PC-3 (cell line): ENCODE data around the gene TM9SF1. TPM values are rescaled to one million over a fixed set of nuclear protein-coding genes. Genes with fewer than 3 reads are reported as not detected.

Experiments used
- ATAC-seq: fragments of 200-7000 bp; cut with Tn5 transposase; 2 replicates; pipeline ENCODE4 v1.9.1; 2020; ENCODE audit warnings: mild to moderate bottlenecking, moderate library complexity
- BruUV-seq: library from RNA; stranded (reverse); fragments of 400-500 nt; replicated peaks from 2 replicates; lab custom pipeline; 2021; lab: Mats Ljungman, UMichigan
- CTCF ChIA-PET: fragments of 300-600 bp; sonication (Branson Sonifier 250); formaldehyde crosslinking; loops from one replicate; lab custom pipeline; 2022; ENCODE audit warnings: antibody characterized with exemption; lab: Charles Lee
- POLR2A ChIA-PET: fragments of 300-600 bp; sonication (Branson Sonifier 250); formaldehyde crosslinking; loops from one replicate; lab custom pipeline; 2022; ENCODE audit warnings: antibody characterized with exemption; ENCODE audit not compliant: unreplicated experiment; lab: Charles Lee
- DNase-seq: peaks from one replicate; pipeline ENCODE4 v3.0.0-alpha.2; 2015
- H2AFZ ChIP-seq: fragments of 300-600 bp; sonication (generic); 2 replicates; pipeline ENCODE4 v1.6.0; 2016; ENCODE audit warnings: antibody characterized with exemption, low read length
- H3F3A ChIP-seq: fragments of 300-600 bp; sonication (generic); one replicate; pipeline ENCODE4 v1.6.0; 2017; ENCODE audit warnings: antibody characterized with exemption, low read length, control low read depth, mild to moderate bottlenecking; ENCODE audit not compliant: unreplicated experiment
- H3K27ac ChIP-seq: fragments of 300-600 bp; sonication (generic); 2 replicates; pipeline ENCODE4 v1.5.1; 2016; ENCODE audit warnings: mild to moderate bottlenecking, low read length
- H3K27me3 ChIP-seq: fragments of 300-600 bp; sonication (generic); 2 replicates; pipeline ENCODE4 v1.6.1; 2016; ENCODE audit warnings: low read length, mixed read lengths
- H3K36me3 ChIP-seq: fragments of 300-600 bp; sonication (generic); 2 replicates; pipeline ENCODE4 v1.6.1; 2016; ENCODE audit warnings: low read depth, mixed run types, low read length, mixed read lengths
- H3K4me1 ChIP-seq: fragments of 300-600 bp; sonication (generic); 2 replicates; pipeline ENCODE4 v1.5.1; 2016; ENCODE audit warnings: low read length; ENCODE audit not compliant: insufficient read depth
- H3K4me2 ChIP-seq: fragments of 300-600 bp; sonication (generic); 2 replicates; pipeline ENCODE4 v1.6.0; 2016; ENCODE audit warnings: low read length
- H3K4me3 ChIP-seq: fragments of 300-600 bp; sonication (generic); 2 replicates; pipeline ENCODE4 v1.5.1; 2016; ENCODE audit warnings: mild to moderate bottlenecking, low read length, mixed read lengths
- H3K79me2 ChIP-seq: fragments of 300-600 bp; sonication (generic); 2 replicates; pipeline ENCODE4 v1.6.1; 2017; ENCODE audit warnings: low read length, mixed read lengths
- H3K9ac ChIP-seq: fragments of 300-600 bp; sonication (generic); 2 replicates; pipeline ENCODE4 v1.6.0; 2016; ENCODE audit warnings: mild to moderate bottlenecking, low read length
- H3K9me2 ChIP-seq: fragments of 300-600 bp; sonication (generic); replicated peaks from 2 replicates; pipeline ENCODE4 v1.6.1; 2016; ENCODE audit warnings: mixed run types, low read length, mixed read lengths
- H3K9me3 ChIP-seq: fragments of 300-600 bp; sonication (generic); 2 replicates; pipeline ENCODE4 v1.6.1; 2016; ENCODE audit warnings: low read length, mixed read lengths
- H4K20me1 ChIP-seq: fragments of 300-600 bp; sonication (generic); 2 replicates; pipeline ENCODE4 v1.6.1; 2016; ENCODE audit warnings: low read length, mixed read lengths
- EZH2 ChIP-seq: fragments of 300-600 bp; sonication (generic); IDR thresholded peaks from one replicate; pipeline ENCODE4 v1.6.1; 2017; ENCODE audit warnings: antibody characterized with exemption, mild to moderate bottlenecking, low read length; ENCODE audit not compliant: unreplicated experiment
- EZH2phosphoT487 ChIP-seq: fragments of 300-600 bp; sonication (generic); IDR thresholded peaks from 2 replicates; pipeline ENCODE4 v1.6.1; 2018; ENCODE audit warnings: mild to moderate bottlenecking, antibody characterized with exemption, low read length, borderline replicate concordance
- intact Hi-C: fragments of 100-400 bp; cut with micrococcal nuclease; formaldehyde crosslinking; loops from 2 replicates; pipeline ENCODE4 v1.9.0; 2023
- total RNA-seq: library from RNA; depleted of rRNA; stranded (reverse); fragments of >200 nt; gene quantifications from 2 replicates; pipeline ENCODE4 v1.2.3, GENCODE V29; 2014
- TF ChIP-seq, protein P1 (sequence below): fragments of 300-600 bp; sonication (generic); conservative IDR thresholded peaks from 2 replicates; pipeline ENCODE4 v1.5.1; 2017; ENCODE audit warnings: antibody characterized with exemption, low read depth, mild to moderate bottlenecking, low read length

The TM9SF1 gene
- total RNA-seq, 1 experiment from 2014 or later, result 52.1 TPM

DNA sequence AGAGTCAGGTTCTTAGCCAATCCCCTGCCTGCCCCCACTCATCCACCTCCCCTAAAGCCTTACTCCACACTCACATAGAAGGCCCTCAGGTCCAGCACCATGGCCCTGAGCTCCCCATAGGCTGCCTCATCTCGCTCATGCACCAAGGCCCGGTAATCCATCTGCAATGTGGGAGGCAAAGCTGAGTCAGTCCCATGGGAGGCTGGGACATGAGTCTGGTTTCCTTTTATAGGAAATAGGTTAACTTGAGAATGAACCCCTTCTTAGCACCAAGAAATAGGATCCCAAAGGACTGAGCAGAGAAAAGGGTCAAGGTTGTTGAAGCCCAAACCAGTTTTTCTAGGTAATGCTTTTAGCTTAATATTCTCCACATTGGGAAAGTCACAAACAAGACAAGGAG is 51.7 kb downstream of the TM9SF1 start:
- H4K20me1 ChIP-seq, result no peaks in the 10 kb centered on the region
- intact Hi-C loops, result no loop called here
- peaks cover 11% of the 10 kb centered on the region; the same call in 1 of the 2 replicates for H3K36me3 ChIP-seq
- H3K9me3 ChIP-seq, result no peaks in the 10 kb centered on the region
- ATAC-seq, result no peak
- no peak overlapping the region for H3K4me2 ChIP-seq
- H2AFZ ChIP-seq, result no peak overlapping the region
- TF ChIP-seq EZH2phosphoT487 (no peak), EZH2 (no peak)
- TF ChIP-seq, protein P1, sequence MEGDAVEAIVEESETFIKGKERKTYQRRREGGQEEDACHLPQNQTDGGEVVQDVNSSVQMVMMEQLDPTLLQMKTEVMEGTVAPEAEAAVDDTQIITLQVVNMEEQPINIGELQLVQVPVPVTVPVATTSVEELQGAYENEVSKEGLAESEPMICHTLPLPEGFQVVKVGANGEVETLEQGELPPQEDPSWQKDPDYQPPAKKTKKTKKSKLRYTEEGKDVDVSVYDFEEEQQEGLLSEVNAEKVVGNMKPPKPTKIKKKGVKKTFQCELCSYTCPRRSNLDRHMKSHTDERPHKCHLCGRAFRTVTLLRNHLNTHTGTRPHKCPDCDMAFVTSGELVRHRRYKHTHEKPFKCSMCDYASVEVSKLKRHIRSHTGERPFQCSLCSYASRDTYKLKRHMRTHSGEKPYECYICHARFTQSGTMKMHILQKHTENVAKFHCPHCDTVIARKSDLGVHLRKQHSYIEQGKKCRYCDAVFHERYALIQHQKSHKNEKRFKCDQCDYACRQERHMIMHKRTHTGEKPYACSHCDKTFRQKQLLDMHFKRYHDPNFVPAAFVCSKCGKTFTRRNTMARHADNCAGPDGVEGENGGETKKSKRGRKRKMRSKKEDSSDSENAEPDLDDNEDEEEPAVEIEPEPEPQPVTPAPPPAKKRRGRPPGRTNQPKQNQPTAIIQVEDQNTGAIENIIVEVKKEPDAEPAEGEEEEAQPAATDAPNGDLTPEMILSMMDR, result no peak
- ChIA-PET CTCF (no interaction called here), POLR2A (no interaction called here)
- H3K4me1 ChIP-seq, result peaks cover 26% of the 10 kb centered on the region
- no peak overlapping the region for H3K4me3 ChIP-seq
- no peak for DNase-seq
- H3K27ac ChIP-seq, result no peak overlapping the region
- peaks cover 59% of the 10 kb centered on the region for H3K79me2 ChIP-seq
- H3K27me3 ChIP-seq, result no peaks in the 10 kb centered on the region
- no TSS peak for BruUV-seq
- H3F3A ChIP-seq, result no peaks in the 10 kb centered on the region
- no peaks in the 10 kb centered on the region for H3K9me2 ChIP-seq
- no peak overlapping the region for H3K9ac ChIP-seq

DNA sequence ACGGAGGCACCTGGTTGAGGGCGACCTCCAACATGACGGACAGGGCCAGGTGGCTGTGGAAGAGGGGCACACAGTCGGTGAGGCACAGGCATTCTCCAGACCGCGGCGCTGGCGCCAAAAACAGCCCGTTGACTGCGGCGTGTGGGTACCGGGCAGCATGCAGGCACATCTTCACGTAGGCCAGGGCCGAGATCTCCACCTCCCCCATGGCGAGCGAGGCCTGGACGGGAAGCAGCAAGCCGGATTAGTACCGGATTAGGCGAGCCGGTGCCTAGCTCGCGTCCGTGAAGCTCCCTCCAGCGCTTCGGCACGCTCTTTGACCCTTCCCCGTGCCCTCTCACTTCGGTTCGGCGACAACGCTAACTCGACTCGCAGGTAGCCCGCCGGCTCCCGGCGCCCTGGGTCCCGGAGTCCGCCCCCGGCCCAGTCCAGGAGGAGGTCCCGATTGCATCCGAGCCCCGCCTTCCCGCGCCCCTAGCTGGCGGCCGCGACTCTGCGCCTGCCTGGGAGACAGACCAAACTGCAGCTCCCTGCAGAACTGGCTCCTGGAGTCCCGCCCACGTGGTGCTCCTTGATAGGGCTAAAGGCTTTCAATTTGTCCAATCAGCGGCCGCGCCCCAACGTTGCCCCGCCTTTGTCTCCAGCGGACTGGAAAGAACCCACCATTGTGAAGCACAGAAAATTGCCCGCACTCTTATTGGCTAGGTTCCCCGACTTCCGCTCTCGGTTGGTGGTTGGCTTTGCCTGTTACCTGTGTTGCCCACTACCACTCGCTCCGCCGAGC is 54.0 kb downstream of the TM9SF1 start, which contains the start of gene EMC9:
Gene EMC9, minus strand, starts transcription at position 495 of the 784 bp plus-strand sequence. Its CDS starts 287 bp downstream, at position 208.
- no peak for TF ChIP-seq EZH2phosphoT487
- TF ChIP-seq, protein P1, result no peak
- no peak for TF ChIP-seq EZH2
- peak within 1 kb of the TSS; percentile 73 for H2AFZ ChIP-seq
- no peaks in the 10 kb centered on the region for H3K27me3 ChIP-seq
- no peaks in the 10 kb centered on the region for H3K9me2 ChIP-seq
- peaks cover 30% of the 10 kb centered on the region for H3K4me1 ChIP-seq
- no peaks in the 10 kb centered on the region for H3F3A ChIP-seq
- peak within 1 kb of the TSS; percentile 91 for H3K4me3 ChIP-seq
- ChIA-PET POLR2A (interaction anchor here (0.5 to 1.3 kb wide), 5 partner anchors 20 to 820 kb away, joined by 3 to 7 read pairs (median 5); partner anchors contain the start of genes DCAF11, IRF9, NRL and PABPN1), CTCF (interaction anchor here (1.2 kb wide), 1 partner anchor 33 kb away, joined by 4 read pairs; no protein-coding TSS in a partner anchor)
- H3K9ac ChIP-seq, result peak within 1 kb of the TSS; percentile 75
- no peaks in the 10 kb centered on the region for H4K20me1 ChIP-seq
- peak; percentile 99 for DNase-seq
- ATAC-seq, result peak; percentile 85
- intact Hi-C loops, result loop anchor here (1.0 to 2.0 kb wide), 2 partner anchors 27 to 46 kb away; partner anchors contain the start of genes DCAF11, NRL and PCK2
- BruUV-seq, result TSS peak; percentile 65
- peak within 1 kb of the TSS; percentile 33 for H3K27ac ChIP-seq
- H3K4me2 ChIP-seq, result peak within 1 kb of the TSS; percentile 92
- peaks cover 58% of the 10 kb centered on the region for H3K79me2 ChIP-seq
- H3K36me3 ChIP-seq, result peaks cover 19% of the 10 kb centered on the region; the same call in 1 of the 2 replicates
- H3K9me3 ChIP-seq, result no peaks in the 10 kb centered on the region
